Measurements from ENCODE around the gene AP1B1.

Gene AP1B1

GRCh38 chr22:29382580-29383302, 5.6 kb downstream of the AP1B1 start:
- TF ChIP-seq CTCF (IDR thresholded peaks at IDR 0.05) = no peak

- no peak for TF ChIP-seq CTCF (IDR thresholded peaks at IDR 0.05)
Measured at GRCh38 chr22:29380856-29381255, 7.5 kb downstream of the AP1B1 start.

GRCh38 chr22:29380032-29380781, 8.2 kb downstream of the AP1B1 start:
- no peak for TF ChIP-seq CTCF (IDR thresholded peaks at IDR 0.05)

GRCh38 chr22:29379258-29379657, 9.1 kb downstream of the AP1B1 start:
- no peak for TF ChIP-seq CTCF (IDR thresholded peaks at IDR 0.05)

GRCh38 chr22:29377979-29378378, 10.4 kb downstream of the AP1B1 start:
- TF ChIP-seq CTCF (IDR thresholded peaks at IDR 0.05) = no peak

GRCh38 chr22:29375398-29376076, 12.8 kb downstream of the AP1B1 start:
- no peak for TF ChIP-seq CTCF (IDR thresholded peaks at IDR 0.05)

GRCh38 chr22:29374401-29374800, 14.0 kb downstream of the AP1B1 start:
- no peak for TF ChIP-seq CTCF (IDR thresholded peaks at IDR 0.05)

All from LNCAP (cell line).